ENCODE measurements around the gene KSR1.
"Not testable (repeated sequence)": the region's sequence is repeated elsewhere in the genome, so short reads cannot be mapped to it uniquely, and the experiment has no call there.

The KSR1 gene

DNA sequence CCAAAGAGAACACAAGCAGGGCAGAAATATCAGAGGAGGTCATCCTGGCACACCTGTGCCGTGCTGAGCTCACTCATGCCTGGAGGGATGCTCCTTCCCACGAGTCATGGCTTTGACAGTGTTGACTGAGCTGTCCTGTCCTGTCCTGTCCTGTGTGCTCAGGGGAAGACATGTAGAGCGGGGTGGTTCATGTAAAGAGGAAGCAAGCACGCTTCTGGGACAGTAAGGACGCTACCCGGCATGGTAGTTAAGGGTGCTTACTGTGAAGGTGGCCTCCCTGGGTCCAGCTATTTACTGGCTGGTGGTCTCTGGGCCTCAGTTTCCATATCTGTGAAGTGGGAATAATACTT is 175.1 kb downstream of the KSR1 start:
- H4K8ac ChIP-seq (ENCODE audit: low read depth, low read length) = no peak overlapping the region
- no peak overlapping the region for H2AFZ ChIP-seq (ENCODE audit: low read length)
- no peak for DNase-seq (ENCODE audit: low spot score)

DNA sequence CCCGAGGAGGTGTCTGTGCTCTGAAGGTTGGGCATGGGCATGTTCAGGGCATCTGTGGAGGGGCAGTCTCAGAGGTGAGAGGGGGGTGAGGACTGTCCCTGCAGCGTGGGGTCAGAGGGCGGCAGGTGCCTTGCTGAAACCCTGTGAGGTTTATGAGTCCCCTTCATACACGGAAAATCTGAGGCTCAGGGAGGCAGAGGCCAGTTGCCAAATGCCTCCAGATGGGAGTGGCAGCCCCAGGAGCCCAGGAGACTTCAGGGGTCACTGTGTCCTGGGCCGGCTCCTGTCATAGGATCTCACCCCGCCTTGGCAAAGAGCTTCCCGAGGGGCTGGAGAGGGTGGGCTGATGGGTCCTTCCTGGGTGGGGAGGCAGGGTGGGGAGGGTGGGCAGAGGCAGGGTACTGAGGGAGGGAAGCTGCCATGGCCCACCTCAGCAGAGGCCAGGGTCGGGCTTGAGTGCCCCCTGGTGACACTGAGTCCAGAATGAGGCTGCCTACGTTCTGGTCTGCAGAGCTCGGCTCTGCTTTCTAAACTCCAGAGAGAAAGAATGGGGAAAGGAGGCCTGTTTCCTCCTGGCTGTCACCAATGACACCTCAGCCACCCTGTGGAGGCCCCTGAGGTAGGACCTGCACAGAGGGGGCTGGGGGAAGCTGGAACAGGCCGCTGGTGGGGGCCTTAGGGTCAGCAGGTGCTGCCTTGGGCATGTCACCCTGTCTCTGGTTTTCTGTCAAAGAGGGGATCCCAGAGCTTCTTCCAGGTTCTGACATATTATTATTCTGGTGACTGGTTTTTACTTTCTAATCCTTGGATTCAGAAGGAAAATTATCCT is 175.9 kb downstream of the KSR1 start:
- H2AK5ac ChIP-seq (ENCODE audit: low read depth, low read length) = no peak overlapping the region
- H3K4me3 ChIP-seq (ENCODE audit: low read length in 2 of 2) = no peak overlapping the region
- no peak overlapping the region for H2AFZ ChIP-seq (ENCODE audit: low read length)
- no CpG with 5 or more reads among the region's 11 CpGs for WGBS, 2 donors (ENCODE audit: extremely low coverage in 2 of 2, insufficient read length in 2 of 2, insufficient replicate concordance in 1 of 2)
- no peak overlapping the region for H3K4me2 ChIP-seq (ENCODE audit: insufficient read depth, low read length, poor library complexity, severe bottlenecking)
- peak overlapping the region; percentile 33 for H3K14ac ChIP-seq (ENCODE audit: low read length)
- H2BK5ac ChIP-seq (ENCODE audit: low read length) = no peak overlapping the region
- peaks cover 0 to 1% of the 10 kb centered on the region in 2 donors for H3K36me3 ChIP-seq (replicated peaks in 1 of 2; ENCODE audit: control insufficient read depth in 2 of 2, insufficient read depth in 2 of 2, low read length in 2 of 2)
- no peak overlapping the region for H2BK12ac ChIP-seq (ENCODE audit: low read length)
- H3K27ac ChIP-seq (replicated peaks; ENCODE audit: low read length) = no peak overlapping the region
- H4K91ac ChIP-seq (ENCODE audit: low read depth, low read length, poor library complexity) = no peak overlapping the region
- H3K9me3 ChIP-seq (replicated peaks in 1 of 2; ENCODE audit: control insufficient read depth in 2 of 2, insufficient read depth in 1 of 2, low read depth in 1 of 2, low read length in 2 of 2) = no peaks in the 10 kb centered on the region
- H2BK120ac ChIP-seq (ENCODE audit: low read depth, low read length) = no peak overlapping the region
- H3K4ac ChIP-seq (ENCODE audit: low read length) = no peak overlapping the region
- H3K79me1 ChIP-seq (ENCODE audit: low read depth, low read length) = no peaks in the 10 kb centered on the region
- H4K8ac ChIP-seq (ENCODE audit: low read depth, low read length) = no peak overlapping the region
- no peak overlapping the region for H3K23ac ChIP-seq (ENCODE audit: low read depth, low read length, poor library complexity)
- no peak overlapping the region for H3K9ac ChIP-seq (ENCODE audit: low read depth, low read length, poor library complexity)
- H2BK15ac ChIP-seq (ENCODE audit: low read length) = no peak overlapping the region
- no peak overlapping the region for H3K18ac ChIP-seq (ENCODE audit: low read length)
- H3K27me3 ChIP-seq (ENCODE audit: control insufficient read depth in 3 of 3, insufficient read depth in 3 of 3, low read depth in 1 of 3, low read length in 3 of 3) = no peaks in the 10 kb centered on the region
- peaks cover 0 to 6% of the 10 kb centered on the region in 2 donors for H3K4me1 ChIP-seq (ENCODE audit: control insufficient read depth in 2 of 2, insufficient read depth in 1 of 2, low read depth in 1 of 2, low read length in 2 of 2)
- DNase-seq (ENCODE audit: low spot score) = no peak

More for the DNA sequence above, 175.1 kb downstream of the KSR1 start:
- Histone ChIP-seq H4K91ac (ENCODE audit: low read depth, low read length, poor library complexity) (no peak overlapping the region), H3K79me1 (ENCODE audit: low read depth, low read length) (no peaks in the 10 kb centered on the region), H3K14ac (ENCODE audit: low read length) (peak overlapping the region; percentile 91), H3K4me1 (ENCODE audit: control insufficient read depth in 2 of 2, insufficient read depth in 1 of 2, low read depth in 1 of 2, low read length in 2 of 2) (peaks cover 0 to 6% of the 10 kb centered on the region in 2 donors), H3K4ac (ENCODE audit: low read length) (no peak overlapping the region), H2BK120ac (ENCODE audit: low read depth, low read length) (no peak overlapping the region), H3K4me2 (ENCODE audit: insufficient read depth, low read length, poor library complexity, severe bottlenecking) (no peak overlapping the region), H3K36me3 (replicated peaks in 1 of 2; ENCODE audit: control insufficient read depth in 2 of 2, insufficient read depth in 2 of 2, low read length in 2 of 2) (peaks cover 0 to 1% of the 10 kb centered on the region in 2 donors), H3K9me3 (replicated peaks in 1 of 2; ENCODE audit: control insufficient read depth in 2 of 2, insufficient read depth in 1 of 2, low read depth in 1 of 2, low read length in 2 of 2) (no peaks in the 10 kb centered on the region), H3K23ac (ENCODE audit: low read depth, low read length, poor library complexity) (no peak overlapping the region), H2AK5ac (ENCODE audit: low read depth, low read length) (no peak overlapping the region), H3K9ac (ENCODE audit: low read depth, low read length, poor library complexity) (no peak overlapping the region), H2BK15ac (ENCODE audit: low read length) (no peak overlapping the region), H3K27me3 (ENCODE audit: control insufficient read depth in 3 of 3, insufficient read depth in 3 of 3, low read depth in 1 of 3, low read length in 3 of 3) (no peaks in the 10 kb centered on the region), H2BK12ac (ENCODE audit: low read length) (no peak overlapping the region), H3K18ac (ENCODE audit: low read length) (peak overlapping the region; percentile 80), H3K4me3 (ENCODE audit: low read length in 2 of 2) (no peak overlapping the region), H3K27ac (replicated peaks; ENCODE audit: low read length) (no peak overlapping the region), H2BK5ac (ENCODE audit: low read length) (no peak overlapping the region)
- no CpG with 5 or more reads among the region's 6 CpGs for WGBS, 2 donors (ENCODE audit: extremely low coverage in 2 of 2, insufficient read length in 2 of 2, insufficient replicate concordance in 1 of 2)

DNA sequence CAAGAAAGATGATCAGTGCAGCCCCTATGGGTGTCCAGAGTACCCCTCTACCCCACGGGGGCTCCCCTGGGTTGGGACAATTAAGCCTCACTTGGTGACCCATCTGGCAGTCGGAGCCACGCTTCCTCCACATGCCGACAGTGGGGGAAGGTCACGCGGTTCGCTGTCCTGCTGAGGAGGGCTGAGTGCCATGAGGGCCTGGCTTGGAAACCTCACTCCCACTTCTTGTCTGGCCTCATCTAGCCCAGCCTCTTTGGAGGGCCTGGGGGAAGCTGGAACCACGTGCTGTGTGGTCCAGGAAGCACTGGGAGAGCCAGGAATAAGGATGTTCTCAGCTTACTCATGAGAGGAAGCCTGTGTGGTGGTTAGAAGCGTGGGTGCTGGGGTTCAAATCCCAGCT is 176.5 kb downstream of the KSR1 start:
- H2BK5ac ChIP-seq (ENCODE audit: low read length); H3K4me3 ChIP-seq (ENCODE audit: low read length in 2 of 2); H3K18ac ChIP-seq (ENCODE audit: low read length); H2BK15ac ChIP-seq (ENCODE audit: low read length); H2BK120ac ChIP-seq (ENCODE audit: low read depth, low read length); H4K91ac ChIP-seq (ENCODE audit: low read depth, low read length, poor library complexity); DNase-seq (ENCODE audit: low spot score); H3K4ac ChIP-seq (ENCODE audit: low read length); H3K79me1 ChIP-seq (ENCODE audit: low read depth, low read length); H3K36me3 ChIP-seq (replicated peaks in 1 of 2; ENCODE audit: control insufficient read depth in 2 of 2, insufficient read depth in 2 of 2, low read length in 2 of 2); H2AFZ ChIP-seq (ENCODE audit: low read length); H3K4me2 ChIP-seq (ENCODE audit: insufficient read depth, low read length, poor library complexity, severe bottlenecking); H3K23ac ChIP-seq (ENCODE audit: low read depth, low read length, poor library complexity); H3K14ac ChIP-seq (ENCODE audit: low read length); H2AK5ac ChIP-seq (ENCODE audit: low read depth, low read length); H3K4me1 ChIP-seq (ENCODE audit: control insufficient read depth in 2 of 2, insufficient read depth in 1 of 2, low read depth in 1 of 2, low read length in 2 of 2); H3K27ac ChIP-seq (replicated peaks; ENCODE audit: low read length); H3K27me3 ChIP-seq (ENCODE audit: control insufficient read depth in 3 of 3, insufficient read depth in 3 of 3, low read depth in 1 of 3, low read length in 3 of 3); H3K9me3 ChIP-seq (replicated peaks in 1 of 2; ENCODE audit: control insufficient read depth in 2 of 2, insufficient read depth in 1 of 2, low read depth in 1 of 2, low read length in 2 of 2); H3K9ac ChIP-seq (ENCODE audit: low read depth, low read length, poor library complexity); H2BK12ac ChIP-seq (ENCODE audit: low read length): not testable (repeated sequence)
- peak overlapping the region; percentile 29 for H4K8ac ChIP-seq (ENCODE audit: low read depth, low read length)
- WGBS, 2 donors (ENCODE audit: extremely low coverage in 2 of 2, insufficient read length in 2 of 2, insufficient replicate concordance in 1 of 2) = no CpG with 5 or more reads among the region's 9 CpGs

DNA sequence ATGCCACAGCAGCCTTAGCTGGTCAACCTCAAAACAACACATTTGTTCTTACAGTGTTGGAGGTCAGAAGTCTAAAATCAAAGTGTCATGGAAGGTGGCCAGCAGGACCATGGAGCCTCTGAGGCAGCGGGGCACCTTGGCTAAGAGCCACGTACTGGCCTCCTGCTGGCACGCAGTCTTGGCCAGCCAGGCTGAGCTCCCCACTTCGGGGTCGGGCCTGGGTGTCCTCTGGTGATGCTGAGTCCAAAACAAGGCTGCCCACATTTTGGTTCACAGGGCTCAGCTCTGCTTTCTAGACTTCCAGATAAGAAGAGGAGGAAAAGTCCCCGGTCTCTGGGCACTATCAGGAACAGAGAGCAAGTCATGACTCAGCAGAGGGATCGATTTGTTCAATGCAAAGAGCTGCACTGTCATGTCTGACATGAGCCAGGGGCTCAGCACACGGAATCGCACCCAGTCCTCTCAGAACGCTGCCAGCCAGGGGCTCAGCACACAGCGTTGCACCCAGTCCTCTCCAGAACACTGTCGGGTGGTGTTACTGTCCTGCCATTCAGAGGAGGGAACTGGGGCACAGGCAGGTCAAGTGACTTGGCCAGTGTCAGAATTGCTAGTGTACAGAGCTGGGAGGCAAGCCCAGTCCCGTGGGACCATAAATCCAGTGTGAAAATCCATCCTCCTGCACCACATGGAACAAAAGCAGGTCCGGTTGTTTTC is 177.2 kb downstream of the KSR1 start:
- Histone ChIP-seq H3K14ac (ENCODE audit: low read length) (no peak overlapping the region), H3K9ac (ENCODE audit: low read depth, low read length, poor library complexity) (no peak overlapping the region), H3K4ac (ENCODE audit: low read length) (no peak overlapping the region), H3K27ac (replicated peaks; ENCODE audit: low read length) (no peak overlapping the region), H3K18ac (ENCODE audit: low read length) (peak overlapping the region; percentile 40), H3K4me2 (ENCODE audit: insufficient read depth, low read length, poor library complexity, severe bottlenecking) (no peak overlapping the region), H2BK12ac (ENCODE audit: low read length) (no peak overlapping the region), H2BK5ac (ENCODE audit: low read length) (no peak overlapping the region), H2BK15ac (ENCODE audit: low read length) (no peak overlapping the region), H3K79me1 (ENCODE audit: low read depth, low read length) (no peaks in the 10 kb centered on the region), H2BK120ac (ENCODE audit: low read depth, low read length) (no peak overlapping the region), H3K4me1 (ENCODE audit: control insufficient read depth in 2 of 2, insufficient read depth in 1 of 2, low read depth in 1 of 2, low read length in 2 of 2) (peaks cover 0 to 7% of the 10 kb centered on the region in 2 donors), H2AFZ (ENCODE audit: low read length) (no peak overlapping the region), H3K4me3 (ENCODE audit: low read length in 2 of 2) (no peak overlapping the region), H3K9me3 (replicated peaks in 1 of 2; ENCODE audit: control insufficient read depth in 2 of 2, insufficient read depth in 1 of 2, low read depth in 1 of 2, low read length in 2 of 2) (no peaks in the 10 kb centered on the region), H4K8ac (ENCODE audit: low read depth, low read length) (no peak overlapping the region), H3K36me3 (replicated peaks in 1 of 2; ENCODE audit: control insufficient read depth in 2 of 2, insufficient read depth in 2 of 2, low read length in 2 of 2) (no peaks in the 10 kb centered on the region), H4K91ac (ENCODE audit: low read depth, low read length, poor library complexity) (no peak overlapping the region), H2AK5ac (ENCODE audit: low read depth, low read length) (no peak overlapping the region), H3K23ac (ENCODE audit: low read depth, low read length, poor library complexity) (no peak overlapping the region), H3K27me3 (ENCODE audit: control insufficient read depth in 3 of 3, insufficient read depth in 3 of 3, low read depth in 1 of 3, low read length in 3 of 3) (no peaks in the 10 kb centered on the region)
- no CpG with 5 or more reads among the region's 14 CpGs for WGBS, 2 donors (ENCODE audit: extremely low coverage in 2 of 2, insufficient read length in 2 of 2, insufficient replicate concordance in 1 of 2)
- no peak for DNase-seq (ENCODE audit: low spot score)
